Transverse colon (tissue), 4 donors: ENCODE data around the gene MAIP1. TPM values are rescaled to one million over a fixed set of nuclear protein-coding genes. Genes with fewer than 3 reads are reported as not detected.

Experiments used
- DNase-seq: peaks from one replicate; pipeline ENCODE4 v3.0.0-alpha.2; 2019
- H3K27ac ChIP-seq, 4 donors: fragments of 200-600 bp; sonication (generic); 2 replicates each; pipeline ENCODE4 v1.5.1; 2016 to 2018; ENCODE audit warnings: inconsistent platforms in 4 of 4
- H3K27me3 ChIP-seq: fragments of 200-600 bp; sonication (generic); 2 replicates; pipeline ENCODE4 v1.5.1; 2017; ENCODE audit warnings: inconsistent platforms
- H3K36me3 ChIP-seq, 4 donors: fragments of 200-600 bp; sonication (generic); 2 replicates each; pipeline ENCODE4 v1.5.1; 2017 to 2019; ENCODE audit warnings: inconsistent platforms in 4 of 4
- H3K4me1 ChIP-seq, 4 donors: fragments of 200-600 bp; sonication (generic); 2 replicates each; pipeline ENCODE4 v1.5.1; 2017 to 2020; ENCODE audit warnings: inconsistent platforms in 4 of 4
- H3K4me3 ChIP-seq, 4 donors: fragments of 200-600 bp; sonication (generic); 1 replicate in 1 of 4; 2 replicates in 3 of 4; pipeline versions ENCODE4 v1.5.1 to v1.6.1; 2017 to 2019; ENCODE audit warnings: inconsistent platforms in 4 of 4
- H3K9me3 ChIP-seq, 2 donors: fragments of 200-600 bp; sonication (generic); 2 replicates each; pipeline ENCODE4 v1.5.1; 2017 to 2019; ENCODE audit warnings: inconsistent platforms in 2 of 2
- EP300 ChIP-seq: sonication (generic); formaldehyde crosslinking; IDR thresholded peaks from one replicate; pipeline ENCODE4 v1.6.1; 2017; ENCODE audit warnings: antibody characterized with exemption, low read depth
- POLR2A ChIP-seq: fragments of 450-650 bp; IDR thresholded peaks from one replicate; pipeline ENCODE4 v1.6.1; 2016; ENCODE audit warnings: antibody characterized with exemption, mild to moderate bottlenecking, moderate library complexity
- POLR2AphosphoS5 ChIP-seq, 3 donors: sonication (generic); formaldehyde crosslinking; IDR thresholded peaks; one replicate each; pipeline ENCODE4 v1.6.1; 2016; ENCODE audit warnings: antibody characterized with exemption in 3 of 3
- WGBS, 2 donors: methylation state at CpG; one replicate each; pipeline ENCODE4 v1.1.5; 2018; ENCODE audit warnings: low coverage in 1 of 2; 5-methylcytosine and 5-hydroxymethylcytosine counted together
- in situ Hi-C, 4 donors: fragments of 200-750 bp; cut with MboI; loops; one replicate each; pipeline versions ENCODE4 v1.15.0 to v1.15.1; 2017; ENCODE audit warnings: low sequenced_read_pairs in 3 of 4, low pct_ligation_motif_present in 1 of 4, low pct_unique_long_range_greater_than_20kb in 1 of 4
- intact Hi-C: fragments of 100-400 bp; cut with DNase I; formaldehyde crosslinking; loops from one replicate; pipeline ENCODE4 v1.15.1; 2023; ENCODE audit warnings: low total_unique reads
- total RNA-seq, 4 donors: library from RNA; depleted of rRNA; stranded (reverse); fragments of >200 nt; gene quantifications; one replicate each; pipeline ENCODE4 v1.1.0, GENCODE V29; 2016
- TF ChIP-seq, protein P1 (sequence below), 5 experiments: fragments of 200-600 bp in 3 of 5; fragments of 450-650 bp in 2 of 5; sonication (generic) in 3 of 5; IDR thresholded peaks; 1 replicate in 2 of 5; 2 replicates in 3 of 5; pipeline ENCODE4 v1.5.1; 2016 to 2017; ENCODE audit warnings: antibody characterized with exemption in 5 of 5, inconsistent platforms in 3 of 5, mild to moderate bottlenecking in 2 of 5, moderate library complexity in 1 of 5

MAIP1 gene
- total RNA-seq, 4 donors from 2014 or later = 19.1 to 104 (median 33.2) TPM

DNA sequence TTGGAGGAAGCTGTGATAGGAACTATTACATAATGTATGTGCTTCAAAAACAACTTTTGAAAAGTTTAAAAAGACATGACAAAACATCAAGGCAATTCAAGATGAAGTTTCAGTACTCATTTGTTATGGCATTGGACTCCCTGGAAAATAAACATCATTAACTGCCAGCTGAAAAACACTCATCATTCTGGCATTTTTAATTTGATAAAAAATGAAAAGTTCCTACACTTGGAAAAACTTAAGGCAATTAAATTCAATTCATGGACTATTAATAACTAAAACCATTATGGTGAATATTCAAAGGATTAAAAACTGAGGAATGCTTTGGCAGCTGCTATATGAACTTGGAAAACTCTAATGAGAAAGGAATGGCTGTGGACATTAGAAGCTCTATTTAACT, 8.5 kb upstream of the MAIP1 start:
- DNase-seq = no peak
- H3K4me3 ChIP-seq = no peak overlapping the region
- no peaks in the 10 kb centered on the region for H3K9me3 ChIP-seq
- in situ Hi-C loops = no loop called here
- TF ChIP-seq EP300 = no peak
- no peak overlapping the region for H3K27ac ChIP-seq
- no peaks in the 10 kb centered on the region for H3K27me3 ChIP-seq
- H3K36me3 ChIP-seq = peaks cover 0 to 23% (median 9%) of the 10 kb centered on the region in 4 donors
- peaks cover 0 to 11% (median 3%) of the 10 kb centered on the region in 4 donors for H3K4me1 ChIP-seq
- intact Hi-C loops = no loop called here

GRCh38 chr2:199950396-199950795, 5.0 kb upstream of the MAIP1 start:
- no peaks in the 10 kb centered on the region for H3K27me3 ChIP-seq
- no peak overlapping the region for H3K27ac ChIP-seq
- H3K4me1 ChIP-seq = peaks cover 8 to 25% (median 14%) of the 10 kb centered on the region in 4 donors
- no peak for DNase-seq
- H3K9me3 ChIP-seq = no peaks in the 10 kb centered on the region
- 87 to 100% methylated on average over 2 to 5 of the region's 5 CpGs for WGBS, 2 donors
- intact Hi-C loops (no loop called here), in situ Hi-C loops (loop anchor here in 1 of 4 donors (25.0 kb wide), 1 partner anchor 762 kb away; no protein-coding TSS in a partner anchor)
- H3K36me3 ChIP-seq = peaks cover 0 to 23% (median 8%) of the 10 kb centered on the region in 4 donors
- TF ChIP-seq POLR2A = no peak
- no peak for TF ChIP-seq POLR2AphosphoS5 (IDR thresholded peaks at IDR 0.05)
- TF ChIP-seq EP300 = no peak
- TF ChIP-seq, protein P1, sequence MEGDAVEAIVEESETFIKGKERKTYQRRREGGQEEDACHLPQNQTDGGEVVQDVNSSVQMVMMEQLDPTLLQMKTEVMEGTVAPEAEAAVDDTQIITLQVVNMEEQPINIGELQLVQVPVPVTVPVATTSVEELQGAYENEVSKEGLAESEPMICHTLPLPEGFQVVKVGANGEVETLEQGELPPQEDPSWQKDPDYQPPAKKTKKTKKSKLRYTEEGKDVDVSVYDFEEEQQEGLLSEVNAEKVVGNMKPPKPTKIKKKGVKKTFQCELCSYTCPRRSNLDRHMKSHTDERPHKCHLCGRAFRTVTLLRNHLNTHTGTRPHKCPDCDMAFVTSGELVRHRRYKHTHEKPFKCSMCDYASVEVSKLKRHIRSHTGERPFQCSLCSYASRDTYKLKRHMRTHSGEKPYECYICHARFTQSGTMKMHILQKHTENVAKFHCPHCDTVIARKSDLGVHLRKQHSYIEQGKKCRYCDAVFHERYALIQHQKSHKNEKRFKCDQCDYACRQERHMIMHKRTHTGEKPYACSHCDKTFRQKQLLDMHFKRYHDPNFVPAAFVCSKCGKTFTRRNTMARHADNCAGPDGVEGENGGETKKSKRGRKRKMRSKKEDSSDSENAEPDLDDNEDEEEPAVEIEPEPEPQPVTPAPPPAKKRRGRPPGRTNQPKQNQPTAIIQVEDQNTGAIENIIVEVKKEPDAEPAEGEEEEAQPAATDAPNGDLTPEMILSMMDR (IDR thresholded peaks at IDR 0.05) = no peak
- H3K4me3 ChIP-seq = no peak overlapping the region

GRCh38 chr2:199951023-199951422, 4.4 kb upstream of the MAIP1 start:
- in situ Hi-C loops = loop anchor here in 1 of 4 donors (25.0 kb wide), 1 partner anchor 761 kb away; no protein-coding TSS in a partner anchor
- intact Hi-C loops = no loop called here

DNA sequence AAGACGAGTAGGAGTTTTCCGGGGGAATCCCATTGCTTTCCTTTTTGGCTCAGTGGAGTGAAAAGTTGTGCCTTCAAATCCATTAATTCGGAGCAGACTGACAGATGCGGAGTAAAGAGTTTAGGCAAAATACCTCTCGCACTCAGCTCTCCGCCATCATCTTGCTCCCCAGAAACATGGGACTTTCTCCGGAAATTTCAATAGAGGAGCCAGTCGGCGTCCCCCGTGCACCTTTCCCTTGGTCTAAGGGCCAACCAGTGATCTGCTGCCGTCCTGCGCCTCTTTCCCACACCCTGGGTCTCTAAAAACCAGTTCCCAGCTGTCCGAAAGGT, 409 bp upstream of the MAIP1 start:
- WGBS, 2 donors = 0% methylated on average over 3 to 13 of the region's 13 CpGs
- TF ChIP-seq, protein P1 (IDR thresholded peaks at IDR 0.05) = no peak
- TF ChIP-seq EP300 (no peak), POLR2AphosphoS5 (IDR thresholded peaks at IDR 0.05) (no peak), POLR2A (no peak)
- peaks cover 0 to 7% (median under 1%) of the 10 kb centered on the region in 4 donors for H3K36me3 ChIP-seq
- H3K27ac ChIP-seq = peak overlapping the region; percentile 92 to 96 (median 94)
- intact Hi-C loops (no loop called here), in situ Hi-C loops (loop anchor here in 1 of 4 donors (25.0 kb wide), 1 partner anchor 757 kb away; no protein-coding TSS in a partner anchor)
- no peaks in the 10 kb centered on the region for H3K27me3 ChIP-seq
- no peak for DNase-seq
- peaks cover 12 to 47% (median 24%) of the 10 kb centered on the region in 4 donors for H3K4me1 ChIP-seq
- no peaks in the 10 kb centered on the region for H3K9me3 ChIP-seq
- peak overlapping the region; percentile 56 to 98 (median 84) for H3K4me3 ChIP-seq

More at GRCh38 chr2:199951023-199951422, 4.4 kb upstream of the MAIP1 start:
- WGBS, 2 donors = 28 to 33% methylated on average over 1 of the region's 1 CpG
- no peaks in the 10 kb centered on the region for H3K27me3 ChIP-seq
- peaks cover 8 to 25% (median 14%) of the 10 kb centered on the region in 4 donors for H3K4me1 ChIP-seq
- TF ChIP-seq POLR2A (no peak), EP300 (no peak), POLR2AphosphoS5 (IDR thresholded peaks at IDR 0.05) (no peak)
- TF ChIP-seq, protein P1 (IDR thresholded peaks at IDR 0.05) = no peak
- no peak overlapping the region for H3K4me3 ChIP-seq
- H3K36me3 ChIP-seq = peaks cover 0 to 22% (median 6%) of the 10 kb centered on the region in 4 donors
- no peak for DNase-seq
- H3K9me3 ChIP-seq = no peaks in the 10 kb centered on the region
- H3K27ac ChIP-seq = no peak overlapping the region

DNA sequence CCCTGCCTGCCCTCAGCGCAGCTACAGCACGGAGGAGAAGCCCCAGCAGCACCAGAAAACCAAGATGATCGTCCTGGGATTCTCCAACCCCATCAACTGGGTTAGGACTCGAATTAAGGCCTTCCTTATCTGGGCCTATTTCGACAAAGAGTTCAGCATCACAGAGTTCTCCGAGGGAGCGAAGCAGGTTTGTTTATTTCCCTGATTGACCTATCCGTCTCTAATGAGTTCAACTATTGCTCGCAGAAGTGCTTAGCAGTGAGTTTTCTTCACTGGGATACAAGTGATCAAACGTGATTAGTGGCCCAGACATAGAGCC, 639 bp downstream of the MAIP1 start:
- Histone ChIP-seq H3K4me1 (peaks cover 12 to 47% (median 24%) of the 10 kb centered on the region in 4 donors), H3K27ac (peak overlapping the region; percentile 92 to 96 (median 94)), H3K36me3 (peaks cover 0 to 16% (median 6%) of the 10 kb centered on the region in 4 donors), H3K9me3 (no peaks in the 10 kb centered on the region), H3K4me3 (peak overlapping the region; percentile 56 to 98 (median 84)), H3K27me3 (no peaks in the 10 kb centered on the region)
- WGBS, 2 donors = 3% methylated on average over 10 of the region's 10 CpGs; no CpG with 5 or more reads in 1 of the 2 donors
- no peak for DNase-seq
- TF ChIP-seq POLR2AphosphoS5 (IDR thresholded peaks at IDR 0.05) = no peak
- TF ChIP-seq POLR2A = no peak
- TF ChIP-seq, protein P1 (IDR thresholded peaks at IDR 0.05) = no peak
- no peak for TF ChIP-seq EP300
- intact Hi-C loops (no loop called here), in situ Hi-C loops (loop anchor here in 1 of 4 donors (25.0 kb wide), 1 partner anchor 756 kb away; no protein-coding TSS in a partner anchor)
